GM18502 (cell line): Measurements from ENCODE around the gene TNFSF12.

ENCODE experiments used
- ATAC-seq: cut with Tn5 transposase; IDR thresholded peaks from one replicate; pipeline ENCODE4 v1.9.1; 2021; ENCODE audit warnings: mild to moderate bottlenecking; ENCODE audit not compliant: unreplicated experiment, poor library complexity

The TNFSF12 gene

GRCh38 chr17:7562208-7562605, 13.3 kb downstream of the TNFSF12 start:
- ATAC-seq, result peak; percentile 3

- no peak for ATAC-seq
Observed at GRCh38 chr17:7563115-7563869, 14.4 kb downstream of the TNFSF12 start.

- no peak for ATAC-seq
Observed at GRCh38 chr17:7569571-7569970, 20.7 kb downstream of the TNFSF12 start.

- no peak for ATAC-seq
Observed at GRCh38 chr17:7570351-7570750, 21.5 kb downstream of the TNFSF12 start.

GRCh38 chr17:7572338-7572587, 23.4 kb downstream of the TNFSF12 start:
- peak; percentile 88 for ATAC-seq

- peak; percentile 7 for ATAC-seq
Observed at GRCh38 chr17:7572588-7573323, 23.9 kb downstream of the TNFSF12 start.

- ATAC-seq, result no peak
Observed at GRCh38 chr17:7573324-7574080, 24.6 kb downstream of the TNFSF12 start.

GRCh38 chr17:7574176-7574953, 25.5 kb downstream of the TNFSF12 start:
- no peak for ATAC-seq

GRCh38 chr17:7575481-7575883, 26.6 kb downstream of the TNFSF12 start:
- ATAC-seq, result no peak

- no peak for ATAC-seq
Observed at GRCh38 chr17:7575959-7576358, 27.1 kb downstream of the TNFSF12 start.

- ATAC-seq, result no peak
Observed at GRCh38 chr17:7576432-7576937, 27.6 kb downstream of the TNFSF12 start.

- no peak for ATAC-seq
Observed at GRCh38 chr17:7577327-7578199, 28.7 kb downstream of the TNFSF12 start.

GRCh38 chr17:7579001-7579833, 30.4 kb downstream of the TNFSF12 start, which contains the start of gene CD68:
Gene CD68 (plus strand): TSS chr17:7579638. CDS start chr17:7579678, 40 bp downstream.
- no peak for ATAC-seq

GRCh38 chr17:7579834-7580603, 31.2 kb downstream of the TNFSF12 start:
- ATAC-seq, result no peak

- no peak for ATAC-seq
Observed at GRCh38 chr17:7580604-7581575, 32.0 kb downstream of the TNFSF12 start.

GRCh38 chr17:7582396-7583252, 33.8 kb downstream of the TNFSF12 start:
- no peak for ATAC-seq
